ENCODE measurements around the gene RSPH4A.
"Not testable (repeated sequence)": the region's sequence is repeated elsewhere in the genome, so short reads cannot be mapped to it uniquely, and the experiment has no call there.

The RSPH4A gene

GRCh38 chr6:116615937-116616736 is at the start of gene RSPH4A:
Gene RSPH4A, plus strand, starts transcription at chr6:116616479. Its CDS starts 145 bp downstream, at chr6:116616624.
- peak; percentile 6 to 83 for DNase-seq

- no peak for DNase-seq
These were observed 48.2 kb upstream of the RSPH4A start for GRCh38 chr6:116568111-116568510.

- peak in 1 of 2 donors; percentile 41 for DNase-seq
These were observed 47.2 kb upstream of the RSPH4A start for GRCh38 chr6:116568821-116569755.

- peak; percentile 86 to 99 for DNase-seq
These were observed 45.2 kb upstream of the RSPH4A start, which contains the start of gene RWDD1 for GRCh38 chr6:116570856-116571682. Gene RWDD1, plus strand, starts transcription at chr6:116571504. Its CDS starts 79 bp downstream, at chr6:116571583.

- DNase-seq: no peak
These were observed 44.6 kb upstream of the RSPH4A start for GRCh38 chr6:116571683-116572000.

- DNase-seq: no peak
These were observed 44.1 kb upstream of the RSPH4A start for GRCh38 chr6:116572162-116572561.

GRCh38 chr6:116575227-116575626 is 41.1 kb upstream of the RSPH4A start:
- no peak for DNase-seq

- DNase-seq: no peak
These were observed 38.8 kb upstream of the RSPH4A start for GRCh38 chr6:116577486-116577885.

- no peak for DNase-seq
These were observed 37.9 kb upstream of the RSPH4A start for GRCh38 chr6:116578335-116578734.

- DNase-seq: no peak
These were observed 37.1 kb upstream of the RSPH4A start for GRCh38 chr6:116579143-116579542.

GRCh38 chr6:116580198-116580597 is 36.1 kb upstream of the RSPH4A start:
- no peak for DNase-seq

GRCh38 chr6:116586276-116586675 is 30.0 kb upstream of the RSPH4A start:
- no peak for DNase-seq

GRCh38 chr6:116586738-116587137 is 29.5 kb upstream of the RSPH4A start:
- no peak for DNase-seq

GRCh38 chr6:116595247-116595646 is 21.0 kb upstream of the RSPH4A start:
- DNase-seq: no peak

GRCh38 chr6:116596815-116597214 is 19.5 kb upstream of the RSPH4A start:
- DNase-seq: no peak

GRCh38 chr6:116603916-116604315 is 12.4 kb upstream of the RSPH4A start:
- DNase-seq: not testable (repeated sequence)

- DNase-seq: not testable (repeated sequence)
These were observed 11.4 kb upstream of the RSPH4A start for GRCh38 chr6:116604868-116605267.

GRCh38 chr6:116605935-116606334 is 10.3 kb upstream of the RSPH4A start:
- no peak for DNase-seq

GRCh38 chr6:116611056-116611455 is 5.2 kb upstream of the RSPH4A start:
- DNase-seq: no peak

- DNase-seq: no peak
These were observed 416 bp downstream of the RSPH4A start for GRCh38 chr6:116616737-116617053.

- DNase-seq: no peak
These were observed 7.9 kb downstream of the RSPH4A start for GRCh38 chr6:116624036-116624805.

GRCh38 chr6:116625872-116626271 is 9.6 kb downstream of the RSPH4A start:
- DNase-seq: no peak
